Activated naive CD8-positive, alpha-beta T cell treated with anti-CD3 and anti-CD28 coated beads, Interleukin-2, amount 50 U/mL, for 16 hours (primary cell): Measurements from ENCODE around the gene GCLC.
"Not testable (repeated sequence)": the region's sequence is repeated elsewhere in the genome, so short reads cannot be mapped to it uniquely, and the experiment has no call there.

Experiments
- DNase-seq: peaks from one replicate; pipeline ENCODE4 v3.0.0-alpha.2; 2020; ENCODE audit warnings: low read depth, low spot score

The GCLC gene

GRCh38 chr6:53492860-53493634, 51.9 kb downstream of the GCLC start:
- no peak for DNase-seq

- no peak for DNase-seq
Observed at GRCh38 chr6:53487080-53487479, 57.8 kb downstream of the GCLC start.

- no peak for DNase-seq
Observed at GRCh38 chr6:53486679-53487078, 58.2 kb downstream of the GCLC start.

GRCh38 chr6:53484476-53485280, 60.2 kb downstream of the GCLC start:
- peak; percentile 30 for DNase-seq

GRCh38 chr6:53483423-53484353, 61.2 kb downstream of the GCLC start:
- DNase-seq, result no peak

- DNase-seq, result no peak
Observed at GRCh38 chr6:53481323-53481722, 63.6 kb downstream of the GCLC start.

GRCh38 chr6:53480774-53481173, 64.1 kb downstream of the GCLC start:
- not testable (repeated sequence) for DNase-seq

GRCh38 chr6:53479871-53480270, 65.0 kb downstream of the GCLC start:
- no peak for DNase-seq

GRCh38 chr6:53476964-53477363, 67.9 kb downstream of the GCLC start:
- DNase-seq, result no peak

- DNase-seq, result no peak
Observed at GRCh38 chr6:53474010-53474409, 70.9 kb downstream of the GCLC start.

- DNase-seq, result no peak
Observed at GRCh38 chr6:53469163-53469562, 75.7 kb downstream of the GCLC start.

- no peak for DNase-seq
Observed at GRCh38 chr6:53466257-53466656, 78.6 kb downstream of the GCLC start.

- DNase-seq, result no peak
Observed at GRCh38 chr6:53465732-53466131, 79.2 kb downstream of the GCLC start.

- no peak for DNase-seq
Observed at GRCh38 chr6:53464927-53465460, 79.9 kb downstream of the GCLC start.

- no peak for DNase-seq
Observed at GRCh38 chr6:53464483-53464882, 80.4 kb downstream of the GCLC start.

GRCh38 chr6:53461696-53462095, 83.2 kb downstream of the GCLC start:
- no peak for DNase-seq

- no peak for DNase-seq
Observed at GRCh38 chr6:53461041-53461656, 83.8 kb downstream of the GCLC start.

GRCh38 chr6:53458105-53458866, 86.6 kb downstream of the GCLC start:
- no peak for DNase-seq

GRCh38 chr6:53456809-53457208, 88.1 kb downstream of the GCLC start:
- no peak for DNase-seq

- DNase-seq, result no peak
Observed at GRCh38 chr6:53455678-53456077, 89.2 kb downstream of the GCLC start.
